Peyer's patch (tissue), 4 donors: ENCODE measurements around the gene GALE.

Source experiments
- POLR2A ChIP-seq, 2 donors: fragments of 450-650 bp; IDR thresholded peaks; one replicate each; pipeline ENCODE4 v1.5.1; 2017; ENCODE audit warnings: antibody characterized with exemption in 2 of 2, mild to moderate bottlenecking in 2 of 2, moderate library complexity in 2 of 2
- TF ChIP-seq, protein P1 (sequence below), 6 experiments: fragments of 450-650 bp in 4 of 6; fragments of 200-600 bp in 2 of 6; sonication (generic) in 1 of 6; IDR thresholded peaks; one replicate each; pipeline ENCODE4 v1.5.1; 2017 to 2019; ENCODE audit warnings: antibody characterized with exemption in 6 of 6, mild to moderate bottlenecking in 3 of 6, moderate library complexity in 1 of 6

DNA sequence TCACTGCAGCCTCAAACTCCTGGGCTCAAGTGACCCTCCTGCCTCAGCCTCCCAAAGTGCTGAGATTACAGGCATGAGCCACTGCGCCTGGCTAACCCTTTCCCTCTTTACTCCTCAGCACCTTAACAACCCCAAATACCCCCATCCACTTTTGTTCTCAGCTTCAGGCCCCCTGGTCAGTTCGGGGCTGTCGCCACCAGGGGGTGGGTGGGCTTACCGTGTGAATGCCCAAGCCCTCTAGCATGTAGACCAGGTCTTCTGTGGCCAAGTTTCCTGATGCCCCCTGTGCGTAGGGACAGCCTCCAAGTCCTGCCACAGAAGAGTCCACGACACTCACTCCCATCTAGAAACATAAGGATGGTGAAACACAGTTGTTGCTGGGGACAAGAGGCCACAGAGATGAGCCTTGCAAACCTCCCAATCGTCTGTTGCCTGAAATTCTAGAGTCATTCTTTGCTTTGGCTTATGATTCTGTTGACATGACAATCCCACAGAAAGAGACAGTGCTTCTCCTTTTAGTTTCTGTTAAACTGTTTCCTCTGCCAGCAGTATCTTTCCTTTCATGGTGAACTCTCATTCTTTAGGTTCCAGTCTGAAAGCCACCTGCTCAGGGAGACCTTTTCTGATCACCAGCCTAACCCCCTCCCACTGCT, 3.8 kb upstream of the GALE start:
- TF ChIP-seq, protein P1, sequence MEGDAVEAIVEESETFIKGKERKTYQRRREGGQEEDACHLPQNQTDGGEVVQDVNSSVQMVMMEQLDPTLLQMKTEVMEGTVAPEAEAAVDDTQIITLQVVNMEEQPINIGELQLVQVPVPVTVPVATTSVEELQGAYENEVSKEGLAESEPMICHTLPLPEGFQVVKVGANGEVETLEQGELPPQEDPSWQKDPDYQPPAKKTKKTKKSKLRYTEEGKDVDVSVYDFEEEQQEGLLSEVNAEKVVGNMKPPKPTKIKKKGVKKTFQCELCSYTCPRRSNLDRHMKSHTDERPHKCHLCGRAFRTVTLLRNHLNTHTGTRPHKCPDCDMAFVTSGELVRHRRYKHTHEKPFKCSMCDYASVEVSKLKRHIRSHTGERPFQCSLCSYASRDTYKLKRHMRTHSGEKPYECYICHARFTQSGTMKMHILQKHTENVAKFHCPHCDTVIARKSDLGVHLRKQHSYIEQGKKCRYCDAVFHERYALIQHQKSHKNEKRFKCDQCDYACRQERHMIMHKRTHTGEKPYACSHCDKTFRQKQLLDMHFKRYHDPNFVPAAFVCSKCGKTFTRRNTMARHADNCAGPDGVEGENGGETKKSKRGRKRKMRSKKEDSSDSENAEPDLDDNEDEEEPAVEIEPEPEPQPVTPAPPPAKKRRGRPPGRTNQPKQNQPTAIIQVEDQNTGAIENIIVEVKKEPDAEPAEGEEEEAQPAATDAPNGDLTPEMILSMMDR (IDR thresholded peaks at IDR 0.05), result no peak
- TF ChIP-seq POLR2A (IDR thresholded peaks at IDR 0.05), result no peak
